Neural progenitor cell (in vitro differentiated cells): Measurements from ENCODE around the gene SNTG2. TPM values are rescaled to one million over a fixed set of nuclear protein-coding genes. Genes with fewer than 3 reads are reported as not detected.

Source experiments
- DNase-seq: peaks from one replicate; pipeline ENCODE4 v3.0.0-alpha.2; 2016; ENCODE audit warnings: low spot score
- H2AFZ ChIP-seq: fragments of 200-600 bp; sonication (generic); replicated peaks from 2 replicates; pipeline ENCODE4 v1.6.1; 2016; ENCODE audit warnings: antibody characterized with exemption
- H3F3A ChIP-seq: fragments of 200-600 bp; sonication (generic); 2 replicates; pipeline ENCODE4 v1.6.1; 2016; ENCODE audit warnings: antibody characterized with exemption, low read depth
- H3K27ac ChIP-seq: fragments of 200-600 bp; sonication (generic); 2 replicates; pipeline ENCODE4 v1.5.1; 2016; ENCODE audit warnings: mild to moderate bottlenecking
- H3K27me3 ChIP-seq: fragments of 200-600 bp; sonication (generic); 2 replicates; pipeline ENCODE4 v1.6.1; 2016; ENCODE audit warnings: mild to moderate bottlenecking, moderate library complexity
- H3K36me3 ChIP-seq: fragments of 200-600 bp; sonication (generic); 2 replicates; pipeline ENCODE4 v1.5.1; 2016
- H3K4me1 ChIP-seq: fragments of 200-600 bp; sonication (generic); 2 replicates; pipeline ENCODE4 v1.6.1; 2016; ENCODE audit warnings: mixed run types
- H3K4me2 ChIP-seq: fragments of 200-600 bp; sonication (generic); 2 replicates; pipeline ENCODE4 v1.6.1; 2016
- H3K4me3 ChIP-seq: fragments of 200-600 bp; sonication (generic); 2 replicates; pipeline ENCODE4 v1.5.1; 2016
- H3K79me2 ChIP-seq: fragments of 200-600 bp; sonication (generic); 2 replicates; pipeline ENCODE4 v1.6.1; 2016; ENCODE audit warnings: low read depth
- H3K9ac ChIP-seq: fragments of 200-600 bp; sonication (generic); 2 replicates; pipeline ENCODE4 v1.6.1; 2016
- H3K9me3 ChIP-seq: fragments of 200-600 bp; sonication (generic); 2 replicates; pipeline ENCODE4 v1.5.1; 2016; ENCODE audit warnings: low read depth
- H4K20me1 ChIP-seq: fragments of 200-600 bp; sonication (generic); 2 replicates; pipeline ENCODE4 v1.6.1; 2016; ENCODE audit warnings: low read depth
- H3K27ac Mint-ChIP-seq: 3 replicates; pipeline ENCODE4 v1.8.0; 2021; ENCODE audit warnings: mixed read lengths
- H3K27me3 Mint-ChIP-seq: 2 replicates; pipeline ENCODE4 v1.8.0; 2022; ENCODE audit warnings: low read depth, mild to moderate bottlenecking, inconsistent platforms, moderate library complexity, mixed read lengths; ENCODE audit not compliant: insufficient read depth
- H3K36me3 Mint-ChIP-seq: 3 replicates; pipeline ENCODE4 v1.8.0; 2021; ENCODE audit warnings: mixed read lengths
- H3K4me1 Mint-ChIP-seq: 3 replicates; pipeline ENCODE4 v1.8.0; 2021; ENCODE audit warnings: mixed read lengths
- H3K4me3 Mint-ChIP-seq: 3 replicates; pipeline ENCODE4 v1.8.0; 2021; ENCODE audit warnings: mild to moderate bottlenecking, moderate library complexity, mixed read lengths
- H3K9me3 Mint-ChIP-seq: 3 replicates; pipeline ENCODE4 v1.8.0; 2020; ENCODE audit warnings: mixed read lengths
- EZH2 ChIP-seq: fragments of 200-600 bp; sonication (generic); IDR thresholded peaks from 2 replicates; pipeline ENCODE4 v1.6.1; 2017; ENCODE audit warnings: antibody characterized with exemption, mild to moderate bottlenecking, moderate library complexity
- EZH2phosphoT487 ChIP-seq: fragments of 200-600 bp; sonication (generic); IDR thresholded peaks from 2 replicates; pipeline ENCODE4 v1.6.1; 2017; ENCODE audit warnings: antibody characterized with exemption
- total RNA-seq: library from RNA; depleted of rRNA; stranded (reverse); fragments of >200 nt; gene quantifications from 2 replicates; pipeline ENCODE4 v1.2.3, GENCODE V29; 2015; ENCODE audit warnings: low replicate concordance
- TF ChIP-seq, protein P1 (sequence below): fragments of 200-600 bp; sonication (generic); IDR thresholded peaks from 2 replicates; pipeline ENCODE4 v1.5.1; 2017; ENCODE audit warnings: antibody characterized with exemption, mild to moderate bottlenecking

SNTG2 gene
- total RNA-seq, 1 donor from 2014 or later = 1.1 TPM

DNA sequence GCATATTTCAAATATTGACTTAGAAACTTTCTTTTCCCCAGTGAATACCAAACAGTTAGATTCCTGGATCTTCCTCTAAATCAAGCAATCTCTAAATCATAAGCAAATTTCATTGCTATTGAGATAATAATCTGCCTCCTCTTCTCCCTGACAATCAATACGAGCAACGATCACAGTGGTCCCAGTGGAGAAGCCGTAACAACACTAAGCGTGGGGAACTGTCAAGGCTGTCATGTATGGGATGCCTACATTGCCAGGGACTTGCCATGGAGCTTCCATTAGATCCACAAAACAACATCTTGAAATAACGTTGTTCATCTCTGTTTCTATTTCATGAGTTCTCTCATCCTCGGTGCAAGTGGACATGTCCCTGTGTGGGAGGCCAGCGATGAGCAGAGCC is 61.3 kb downstream of the SNTG2 start:
- H3K27ac Mint-ChIP-seq = no peak overlapping the region
- H3K9me3 Mint-ChIP-seq = no peaks in the 10 kb centered on the region
- H3K4me2 ChIP-seq = no peak overlapping the region
- no peaks in the 10 kb centered on the region for H3K9me3 ChIP-seq
- H3K4me1 ChIP-seq = peaks cover 6% of the 10 kb centered on the region
- H3K4me1 Mint-ChIP-seq = peaks cover 18% of the 10 kb centered on the region
- no peaks in the 10 kb centered on the region for H3F3A ChIP-seq
- TF ChIP-seq, protein P1, sequence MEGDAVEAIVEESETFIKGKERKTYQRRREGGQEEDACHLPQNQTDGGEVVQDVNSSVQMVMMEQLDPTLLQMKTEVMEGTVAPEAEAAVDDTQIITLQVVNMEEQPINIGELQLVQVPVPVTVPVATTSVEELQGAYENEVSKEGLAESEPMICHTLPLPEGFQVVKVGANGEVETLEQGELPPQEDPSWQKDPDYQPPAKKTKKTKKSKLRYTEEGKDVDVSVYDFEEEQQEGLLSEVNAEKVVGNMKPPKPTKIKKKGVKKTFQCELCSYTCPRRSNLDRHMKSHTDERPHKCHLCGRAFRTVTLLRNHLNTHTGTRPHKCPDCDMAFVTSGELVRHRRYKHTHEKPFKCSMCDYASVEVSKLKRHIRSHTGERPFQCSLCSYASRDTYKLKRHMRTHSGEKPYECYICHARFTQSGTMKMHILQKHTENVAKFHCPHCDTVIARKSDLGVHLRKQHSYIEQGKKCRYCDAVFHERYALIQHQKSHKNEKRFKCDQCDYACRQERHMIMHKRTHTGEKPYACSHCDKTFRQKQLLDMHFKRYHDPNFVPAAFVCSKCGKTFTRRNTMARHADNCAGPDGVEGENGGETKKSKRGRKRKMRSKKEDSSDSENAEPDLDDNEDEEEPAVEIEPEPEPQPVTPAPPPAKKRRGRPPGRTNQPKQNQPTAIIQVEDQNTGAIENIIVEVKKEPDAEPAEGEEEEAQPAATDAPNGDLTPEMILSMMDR = no peak
- no peak for TF ChIP-seq EZH2
- no peak for TF ChIP-seq EZH2phosphoT487
- no peak overlapping the region for H3K9ac ChIP-seq
- no peak overlapping the region for H3K27ac ChIP-seq
- DNase-seq = no peak
- no peaks in the 10 kb centered on the region for H3K36me3 ChIP-seq
- no peak overlapping the region for H3K4me3 Mint-ChIP-seq
- H3K27me3 Mint-ChIP-seq = peaks cover 2% of the 10 kb centered on the region
- H3K4me3 ChIP-seq = no peak overlapping the region
- no peaks in the 10 kb centered on the region for H3K79me2 ChIP-seq
- H3K27me3 ChIP-seq = no peaks in the 10 kb centered on the region
- no peaks in the 10 kb centered on the region for H3K36me3 Mint-ChIP-seq
- no peak overlapping the region for H2AFZ ChIP-seq
- no peaks in the 10 kb centered on the region for H4K20me1 ChIP-seq

DNA sequence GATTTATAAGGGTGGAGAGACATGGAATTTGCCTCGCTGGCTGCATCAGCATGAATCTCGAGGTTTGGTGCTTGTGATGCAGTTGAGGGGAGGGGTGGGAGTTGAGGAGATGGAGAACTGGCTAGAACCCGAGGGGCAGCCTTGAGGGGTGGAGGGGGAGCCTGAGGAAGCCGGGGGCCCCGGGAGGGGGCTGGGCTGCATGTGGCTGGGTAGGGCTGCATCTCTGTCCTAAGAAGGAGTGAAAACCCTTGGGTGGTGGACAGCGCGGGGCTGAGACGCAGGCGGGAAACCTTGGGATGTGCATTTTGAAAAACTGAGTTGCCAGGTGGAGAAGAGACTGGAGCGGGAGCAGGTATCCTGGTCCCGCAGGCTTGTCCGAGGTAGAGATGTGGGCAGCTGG is 64.2 kb downstream of the SNTG2 start:
- Histone ChIP-seq H2AFZ (no peak overlapping the region), H3K4me3 (no peak overlapping the region), H3K9me3 (no peaks in the 10 kb centered on the region), H3K4me2 (no peak overlapping the region), H3K36me3 (no peaks in the 10 kb centered on the region), H3K27ac (no peak overlapping the region), H4K20me1 (no peaks in the 10 kb centered on the region), H3K4me1 (peaks cover 6% of the 10 kb centered on the region), H3K79me2 (no peaks in the 10 kb centered on the region), H3K9ac (no peak overlapping the region), H3F3A (no peaks in the 10 kb centered on the region), H3K27me3 (no peaks in the 10 kb centered on the region)
- H3K4me1 Mint-ChIP-seq = peaks cover 21% of the 10 kb centered on the region
- H3K27me3 Mint-ChIP-seq = peaks cover 10% of the 10 kb centered on the region
- no peaks in the 10 kb centered on the region for H3K9me3 Mint-ChIP-seq
- no peak overlapping the region for H3K4me3 Mint-ChIP-seq
- no peak for DNase-seq
- H3K36me3 Mint-ChIP-seq = no peaks in the 10 kb centered on the region
- no peak for TF ChIP-seq EZH2phosphoT487
- TF ChIP-seq, protein P1 = no peak
- no peak for TF ChIP-seq EZH2
- no peak overlapping the region for H3K27ac Mint-ChIP-seq

DNA sequence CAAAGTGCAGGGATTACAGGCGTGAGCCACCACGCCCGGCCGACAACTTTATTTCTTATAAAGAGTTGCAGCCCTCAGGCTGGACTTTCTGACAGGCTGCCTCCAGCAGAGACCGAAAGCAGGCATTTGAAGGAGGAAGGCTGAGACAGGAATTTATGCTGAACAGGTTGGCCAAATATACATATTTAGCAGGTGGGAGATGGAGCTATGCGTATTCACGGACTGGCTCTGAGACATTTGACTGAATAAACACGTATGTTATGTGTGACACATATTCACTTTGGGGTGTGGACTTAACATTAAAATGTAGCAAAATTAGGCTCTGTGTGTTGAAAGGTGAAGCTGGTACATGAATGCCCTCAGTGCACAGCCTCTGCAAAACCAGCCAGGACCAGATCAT is 65.9 kb downstream of the SNTG2 start:
- H3K27ac Mint-ChIP-seq = no peak overlapping the region
- H3K4me1 Mint-ChIP-seq = peaks cover 7% of the 10 kb centered on the region
- H3K4me3 ChIP-seq = no peak overlapping the region
- H3K9ac ChIP-seq = no peak overlapping the region
- no peak for DNase-seq
- TF ChIP-seq, protein P1 = no peak
- TF ChIP-seq EZH2phosphoT487 (no peak), EZH2 (no peak)
- H4K20me1 ChIP-seq = no peaks in the 10 kb centered on the region
- no peaks in the 10 kb centered on the region for H3K4me1 ChIP-seq
- H3K27me3 ChIP-seq = no peaks in the 10 kb centered on the region
- no peak overlapping the region for H3K4me2 ChIP-seq
- H3K9me3 ChIP-seq = no peaks in the 10 kb centered on the region
- no peak overlapping the region for H3K4me3 Mint-ChIP-seq
- H3K27ac ChIP-seq = no peak overlapping the region
- no peak overlapping the region for H2AFZ ChIP-seq
- no peaks in the 10 kb centered on the region for H3K36me3 ChIP-seq
- no peaks in the 10 kb centered on the region for H3K36me3 Mint-ChIP-seq
- no peaks in the 10 kb centered on the region for H3F3A ChIP-seq
- H3K79me2 ChIP-seq = no peaks in the 10 kb centered on the region
- H3K27me3 Mint-ChIP-seq = peaks cover 10% of the 10 kb centered on the region
- no peaks in the 10 kb centered on the region for H3K9me3 Mint-ChIP-seq

DNA sequence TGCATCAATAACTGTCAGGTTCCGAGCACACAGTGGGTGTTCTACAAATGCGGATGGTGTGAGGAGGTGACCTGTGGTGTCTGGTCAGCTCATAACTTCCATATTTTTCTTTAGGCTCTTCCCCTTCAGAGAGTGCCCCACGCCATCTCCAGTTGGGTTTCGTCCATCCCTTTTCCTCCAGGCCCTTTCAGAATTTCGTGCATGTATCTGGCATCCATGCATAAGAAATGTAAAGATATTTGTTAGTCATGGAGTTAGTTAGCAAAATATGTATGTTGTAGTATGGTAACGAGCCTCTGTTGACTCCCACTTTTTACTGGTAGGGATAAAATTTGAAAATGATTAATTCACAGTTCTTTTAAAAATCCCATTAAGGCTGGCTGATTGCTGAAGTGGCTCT is 67.2 kb downstream of the SNTG2 start:
- H3K4me3 Mint-ChIP-seq = no peak overlapping the region
- no peaks in the 10 kb centered on the region for H4K20me1 ChIP-seq
- no peak overlapping the region for H3K4me2 ChIP-seq
- DNase-seq = no peak
- no peaks in the 10 kb centered on the region for H3K79me2 ChIP-seq
- no peaks in the 10 kb centered on the region for H3F3A ChIP-seq
- H2AFZ ChIP-seq = no peak overlapping the region
- H3K9me3 Mint-ChIP-seq = peaks cover 6% of the 10 kb centered on the region
- no peak overlapping the region for H3K4me3 ChIP-seq
- H3K27ac Mint-ChIP-seq = no peak overlapping the region
- TF ChIP-seq, protein P1 = no peak
- TF ChIP-seq EZH2 (no peak), EZH2phosphoT487 (no peak)
- no peak overlapping the region for H3K27ac ChIP-seq
- H3K9ac ChIP-seq = no peak overlapping the region
- no peaks in the 10 kb centered on the region for H3K36me3 Mint-ChIP-seq
- H3K4me1 Mint-ChIP-seq = peaks cover 7% of the 10 kb centered on the region
- peaks cover 10% of the 10 kb centered on the region for H3K27me3 Mint-ChIP-seq
- H3K9me3 ChIP-seq = no peaks in the 10 kb centered on the region
- no peaks in the 10 kb centered on the region for H3K36me3 ChIP-seq
- H3K27me3 ChIP-seq = no peaks in the 10 kb centered on the region
- H3K4me1 ChIP-seq = no peaks in the 10 kb centered on the region
